ENCODE data around the gene SLC4A2. TPM values are rescaled to one million over a fixed set of nuclear protein-coding genes. Genes with fewer than 3 reads are reported as not detected.
"Not testable (repeated sequence)": the region's sequence is repeated elsewhere in the genome, so short reads cannot be mapped to it uniquely, and the experiment has no call there.

The SLC4A2 gene
- total and polyA plus RNA-seq, 2 of the 8 experiments (the other 6 are each of a cell fraction or from before 2014, with no cell fraction given) = 72.6 to 147 TPM

GRCh38 chr7:151011616-151012015, 47.8 kb upstream of the SLC4A2 start:
- not testable (repeated sequence) for DNase-seq (ENCODE audit: low read depth in 1 of 2, low spot score in 2 of 2); H2BK15ac ChIP-seq (ENCODE audit: low read length); H3K4ac ChIP-seq (replicated peaks; ENCODE audit: insufficient read length, low read depth, low read length); H3K79me1 ChIP-seq (ENCODE audit: low read depth, low read length); H2BK120ac ChIP-seq (replicated peaks; ENCODE audit: low read depth, low read length); H3K27ac ChIP-seq (ENCODE audit: low read depth, low read length); H2AK5ac ChIP-seq (ENCODE audit: low read depth, low read length); H3K9ac ChIP-seq (replicated peaks in 1 of 4; ENCODE audit: extremely low read depth in 1 of 4, low read depth in 3 of 4, low read length in 3 of 4); H3K56ac ChIP-seq (replicated peaks; ENCODE audit: insufficient read length, low read depth, low read length); H3K27me3 ChIP-seq (replicated peaks in 1 of 4; ENCODE audit: control insufficient read depth in 3 of 4, extremely low read depth in 1 of 4, insufficient read depth in 3 of 4, low read length in 3 of 4); H3K23me2 ChIP-seq (ENCODE audit: low read depth, low read length); H2BK20ac ChIP-seq (ENCODE audit: low read length); H2BK5ac ChIP-seq (ENCODE audit: low read depth, low read length); FAIRE-seq; H3K9me3 ChIP-seq (ENCODE audit: insufficient read depth in 2 of 2, low read depth in 1 of 2, low read length in 1 of 2); H2BK12ac ChIP-seq (ENCODE audit: low read depth, low read length); H4K8ac ChIP-seq (ENCODE audit: extremely low read depth, insufficient read depth, low read length); H3K4me2 ChIP-seq (ENCODE audit: insufficient read depth in 1 of 2, low read depth in 2 of 2, low read length in 2 of 2); H4K91ac ChIP-seq (replicated peaks; ENCODE audit: insufficient read length, low read length); H4K20me1 ChIP-seq (replicated peaks in 1 of 2; ENCODE audit: control insufficient read depth in 1 of 2, insufficient read depth in 2 of 2, low read length in 2 of 2); H3K79me2 ChIP-seq (ENCODE audit: control insufficient read depth in 1 of 2, insufficient read depth in 2 of 2, low read length in 2 of 2); H3K18ac ChIP-seq (ENCODE audit: extremely low read depth, low read length); H3K4me3 ChIP-seq (ENCODE audit: extremely low read depth in 1 of 4, insufficient read depth in 2 of 4, low read depth in 3 of 4, low read length in 4 of 4); H3K23ac ChIP-seq (ENCODE audit: insufficient read length); H2AFZ ChIP-seq (ENCODE audit: low read length); H3K36me3 ChIP-seq (ENCODE audit: control insufficient read depth in 2 of 4, insufficient read depth in 4 of 4, low read length in 3 of 4); H3K14ac ChIP-seq (ENCODE audit: insufficient read length); H4K5ac ChIP-seq (ENCODE audit: insufficient read length, low read depth, low read length)
- H3K4me1 ChIP-seq (replicated peaks in 1 of 4; ENCODE audit: control insufficient read depth in 3 of 4, insufficient read depth in 4 of 4, low read length in 3 of 4) = peaks cover 0 to 31% (median 24%) of the 10 kb centered on the region in 4 experiments; a peak in 6 of 7 replicates
- POLR2A ChIA-PET (ENCODE audit: partially characterized antibody) = interaction anchor here (0.6 to 2.5 kb wide), 4 partner anchors 10 to 46 kb away, joined by 3 to 9 read pairs (median 6); no protein-coding TSS in a partner anchor
- CTCF ChIA-PET (ENCODE audit: partially characterized antibody) = interaction anchor here (0.8 to 11.5 kb wide), 26 partner anchors 10 to 622 kb away, joined by 3 to 142 read pairs (median 7); partner anchors contain the start of genes ABCB8, ATG9B, CDK5 and NOS3
- WGBS, 2 experiments (ENCODE audit: extremely low coverage in 1 of 2, insufficient coverage in 1 of 2, insufficient read length in 1 of 2, insufficient replicate concordance in 2 of 2, low coverage in 1 of 2, low lambda C conversion rate in 2 of 2, missing lambda C conversion rate in 1 of 2) = 82% methylated on average over 12 of the region's 12 CpGs; no CpG with 5 or more reads in 1 of the 2 experiments

Data from H1 (cell line).